ENCODE measurements around the gene MORF4L1.
"Not testable (repeated sequence)": the region's sequence is repeated elsewhere in the genome, so short reads cannot be mapped to it uniquely, and the experiment has no call there.

Gene MORF4L1

DNA sequence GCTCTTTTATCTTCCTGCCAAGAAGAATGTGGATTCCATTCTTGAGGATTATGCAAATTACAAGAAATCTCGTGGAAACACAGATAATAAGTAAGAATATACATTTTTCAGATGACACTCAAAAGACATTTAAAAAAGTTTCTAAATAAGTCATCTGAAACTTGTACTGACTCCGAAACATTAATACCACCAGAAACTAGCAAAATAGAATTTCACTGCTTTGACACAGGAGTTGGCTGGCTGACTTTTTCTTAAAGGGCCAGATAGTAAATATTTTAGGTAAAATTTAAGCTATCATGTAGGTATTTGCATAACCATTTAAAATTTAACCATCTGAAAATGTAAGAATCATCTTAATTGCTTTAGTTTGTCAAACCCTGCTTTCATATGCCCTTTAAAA is 20.8 kb downstream of the MORF4L1 start:
- no peak overlapping the region for H3K4me2 ChIP-seq (ENCODE audit: low read length)
- peaks cover 96% of the 10 kb centered on the region for H3K36me3 ChIP-seq (ENCODE audit: control insufficient read depth, low read length)
- no peaks in the 10 kb centered on the region for H3K9me2 ChIP-seq (replicated peaks; ENCODE audit: control insufficient read depth, low read length)
- TF ChIP-seq, protein P1, sequence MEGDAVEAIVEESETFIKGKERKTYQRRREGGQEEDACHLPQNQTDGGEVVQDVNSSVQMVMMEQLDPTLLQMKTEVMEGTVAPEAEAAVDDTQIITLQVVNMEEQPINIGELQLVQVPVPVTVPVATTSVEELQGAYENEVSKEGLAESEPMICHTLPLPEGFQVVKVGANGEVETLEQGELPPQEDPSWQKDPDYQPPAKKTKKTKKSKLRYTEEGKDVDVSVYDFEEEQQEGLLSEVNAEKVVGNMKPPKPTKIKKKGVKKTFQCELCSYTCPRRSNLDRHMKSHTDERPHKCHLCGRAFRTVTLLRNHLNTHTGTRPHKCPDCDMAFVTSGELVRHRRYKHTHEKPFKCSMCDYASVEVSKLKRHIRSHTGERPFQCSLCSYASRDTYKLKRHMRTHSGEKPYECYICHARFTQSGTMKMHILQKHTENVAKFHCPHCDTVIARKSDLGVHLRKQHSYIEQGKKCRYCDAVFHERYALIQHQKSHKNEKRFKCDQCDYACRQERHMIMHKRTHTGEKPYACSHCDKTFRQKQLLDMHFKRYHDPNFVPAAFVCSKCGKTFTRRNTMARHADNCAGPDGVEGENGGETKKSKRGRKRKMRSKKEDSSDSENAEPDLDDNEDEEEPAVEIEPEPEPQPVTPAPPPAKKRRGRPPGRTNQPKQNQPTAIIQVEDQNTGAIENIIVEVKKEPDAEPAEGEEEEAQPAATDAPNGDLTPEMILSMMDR (IDR thresholded peaks at IDR 0.05; ENCODE audit: low read depth, low read length, poor library complexity, severe bottlenecking), result no peak
- no peak for TF ChIP-seq EZH2phosphoT487 (IDR thresholded peaks at IDR 0.05; ENCODE audit: borderline replicate concordance, low read length)
- no peak overlapping the region for H3K27ac ChIP-seq (ENCODE audit: low read depth, low read length)
- H3K4me3 ChIP-seq (ENCODE audit: low read length), result no peak overlapping the region
- no peaks in the 10 kb centered on the region for H3K4me1 ChIP-seq (ENCODE audit: control insufficient read depth, low read length)
- no peaks in the 10 kb centered on the region for H3K27me3 ChIP-seq (ENCODE audit: control insufficient read depth, low read length)
- H3F3A ChIP-seq (ENCODE audit: control insufficient read depth, insufficient read depth), result peaks cover 10% of the 10 kb centered on the region
- H3K79me2 ChIP-seq (ENCODE audit: control insufficient read depth, low read length), result peaks cover 30% of the 10 kb centered on the region
- no peaks in the 10 kb centered on the region for H3K9me3 ChIP-seq (ENCODE audit: control insufficient read depth, insufficient read depth, low read length)
- H4K20me1 ChIP-seq (ENCODE audit: control insufficient read depth, insufficient read depth, low read depth, low read length), result peaks cover 5% of the 10 kb centered on the region; the same call in 1 of the 2 replicates

DNA sequence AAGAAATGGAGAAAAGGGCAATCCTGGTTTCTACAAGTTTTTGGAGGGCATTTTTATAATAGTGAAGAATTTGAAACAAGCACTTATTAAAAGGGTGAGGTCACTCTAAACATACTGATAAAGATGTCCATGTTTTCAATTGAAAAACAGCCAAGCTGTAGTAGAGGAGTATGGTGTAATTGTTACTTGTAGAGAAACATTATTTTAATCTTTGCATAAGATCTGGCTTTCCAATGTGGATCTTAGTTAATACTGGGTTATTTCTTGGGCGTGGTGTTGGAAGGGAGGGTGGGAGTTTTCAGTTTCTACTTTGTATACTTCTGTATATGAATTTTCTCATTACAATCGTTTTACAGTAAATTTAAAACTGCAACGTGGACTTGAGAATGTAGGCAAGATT is 22.8 kb downstream of the MORF4L1 start:
- H3K27ac ChIP-seq (ENCODE audit: low read depth, low read length), result no peak overlapping the region
- H3F3A ChIP-seq (ENCODE audit: control insufficient read depth, insufficient read depth), result peaks cover 10% of the 10 kb centered on the region
- no peak overlapping the region for H3K4me3 ChIP-seq (ENCODE audit: low read length)
- H3K79me2 ChIP-seq (ENCODE audit: control insufficient read depth, low read length), result peaks cover 21% of the 10 kb centered on the region
- H3K4me1 ChIP-seq (ENCODE audit: control insufficient read depth, low read length), result no peaks in the 10 kb centered on the region
- H3K36me3 ChIP-seq (ENCODE audit: control insufficient read depth, low read length), result peaks cover 96% of the 10 kb centered on the region
- TF ChIP-seq, protein P1 (IDR thresholded peaks at IDR 0.05; ENCODE audit: low read depth, low read length, poor library complexity, severe bottlenecking), result no peak
- no peak for TF ChIP-seq EZH2phosphoT487 (IDR thresholded peaks at IDR 0.05; ENCODE audit: borderline replicate concordance, low read length)
- H3K9me3 ChIP-seq (ENCODE audit: control insufficient read depth, insufficient read depth, low read length), result no peaks in the 10 kb centered on the region
- no peaks in the 10 kb centered on the region for H3K27me3 ChIP-seq (ENCODE audit: control insufficient read depth, low read length)
- no peaks in the 10 kb centered on the region for H4K20me1 ChIP-seq (ENCODE audit: control insufficient read depth, insufficient read depth, low read depth, low read length)
- H3K4me2 ChIP-seq (ENCODE audit: low read length), result no peak overlapping the region
- no peaks in the 10 kb centered on the region for H3K9me2 ChIP-seq (replicated peaks; ENCODE audit: control insufficient read depth, low read length)

DNA sequence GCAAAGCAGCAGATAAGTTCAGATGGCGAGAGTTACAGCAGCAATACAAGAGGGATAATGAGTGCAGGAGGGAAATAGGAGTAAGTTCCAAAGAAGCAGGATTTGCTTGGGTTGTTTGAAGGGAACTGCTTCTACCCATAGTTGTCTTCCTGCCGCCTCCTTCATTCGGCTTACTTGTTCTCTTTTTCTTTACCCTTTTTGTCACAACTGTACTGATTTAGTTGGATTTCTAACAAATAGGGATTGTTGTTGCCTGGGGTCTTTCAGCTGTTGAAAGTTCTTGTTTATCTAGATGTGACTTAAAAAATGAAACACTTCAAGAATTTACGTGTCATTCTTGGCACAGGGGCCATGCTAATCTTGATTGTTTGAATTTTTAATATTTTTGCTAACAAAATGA is 25.9 kb downstream of the MORF4L1 start:
- H3K4me3 ChIP-seq (ENCODE audit: low read length), result no peak overlapping the region
- TF ChIP-seq, protein P1 (IDR thresholded peaks at IDR 0.05; ENCODE audit: low read depth, low read length, poor library complexity, severe bottlenecking), result no peak
- TF ChIP-seq EZH2phosphoT487 (IDR thresholded peaks at IDR 0.05; ENCODE audit: borderline replicate concordance, low read length), result no peak
- H3K9me3 ChIP-seq (ENCODE audit: control insufficient read depth, insufficient read depth, low read length), result no peaks in the 10 kb centered on the region
- no peaks in the 10 kb centered on the region for H3K9me2 ChIP-seq (replicated peaks; ENCODE audit: control insufficient read depth, low read length)
- H3K36me3 ChIP-seq (ENCODE audit: control insufficient read depth, low read length), result peaks cover 96% of the 10 kb centered on the region
- H3K27me3 ChIP-seq (ENCODE audit: control insufficient read depth, low read length), result no peaks in the 10 kb centered on the region
- H4K20me1 ChIP-seq (ENCODE audit: control insufficient read depth, insufficient read depth, low read depth, low read length), result no peaks in the 10 kb centered on the region
- H3K4me2 ChIP-seq (ENCODE audit: low read length), result no peak overlapping the region
- no peak overlapping the region for H3K27ac ChIP-seq (ENCODE audit: low read depth, low read length)
- H3K4me1 ChIP-seq (ENCODE audit: control insufficient read depth, low read length), result no peaks in the 10 kb centered on the region
- H3F3A ChIP-seq (ENCODE audit: control insufficient read depth, insufficient read depth), result peaks cover 16% of the 10 kb centered on the region
- peaks cover 21% of the 10 kb centered on the region for H3K79me2 ChIP-seq (ENCODE audit: control insufficient read depth, low read length)

DNA sequence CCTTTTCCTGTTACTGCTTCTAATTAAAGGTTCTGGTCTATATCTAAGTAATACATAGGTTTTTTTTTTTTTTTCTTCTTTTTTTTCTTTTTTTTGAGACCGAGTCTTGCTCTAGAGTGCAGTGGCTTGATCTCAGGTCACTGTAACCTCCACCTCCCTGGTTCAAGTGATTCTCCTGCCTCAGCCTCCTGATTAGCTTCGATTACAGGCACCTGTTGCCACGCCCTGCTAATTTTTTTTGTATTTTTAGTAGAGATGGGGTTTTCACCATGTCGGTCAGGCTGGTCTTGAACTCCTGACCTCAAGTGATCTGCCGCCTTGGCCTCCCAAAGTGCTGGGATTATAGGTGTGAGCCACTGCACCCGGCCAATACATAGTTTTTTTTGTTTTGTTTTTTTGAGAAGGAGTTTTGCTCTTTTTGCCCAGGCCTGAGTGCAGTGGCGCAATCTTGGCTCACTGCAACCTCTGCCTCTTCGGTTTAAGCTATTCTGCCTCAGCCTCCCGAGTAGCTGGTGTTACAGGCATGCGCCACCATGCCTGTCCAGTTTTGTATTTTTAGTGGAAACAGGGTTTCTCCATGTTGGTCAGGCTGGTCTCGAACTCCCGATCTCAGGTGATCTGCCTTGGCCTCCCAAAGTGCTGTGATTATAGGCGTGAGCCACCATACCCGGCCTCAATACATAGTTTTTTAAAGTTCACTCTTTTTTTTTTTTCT is 28.3 kb downstream of the MORF4L1 start:
- not testable (repeated sequence) for H3K27me3 ChIP-seq (ENCODE audit: control insufficient read depth, low read length); H3K4me1 ChIP-seq (ENCODE audit: control insufficient read depth, low read length); H3K4me2 ChIP-seq (ENCODE audit: low read length); H3K9me2 ChIP-seq (replicated peaks; ENCODE audit: control insufficient read depth, low read length); H3K27ac ChIP-seq (ENCODE audit: low read depth, low read length); H3K4me3 ChIP-seq (ENCODE audit: low read length); H4K20me1 ChIP-seq (ENCODE audit: control insufficient read depth, insufficient read depth, low read depth, low read length); H3K79me2 ChIP-seq (ENCODE audit: control insufficient read depth, low read length); H3K9me3 ChIP-seq (ENCODE audit: control insufficient read depth, insufficient read depth, low read length)
- Histone ChIP-seq H3F3A (ENCODE audit: control insufficient read depth, insufficient read depth) (peaks cover 18% of the 10 kb centered on the region), H3K36me3 (ENCODE audit: control insufficient read depth, low read length) (peaks cover 89% of the 10 kb centered on the region)

DNA sequence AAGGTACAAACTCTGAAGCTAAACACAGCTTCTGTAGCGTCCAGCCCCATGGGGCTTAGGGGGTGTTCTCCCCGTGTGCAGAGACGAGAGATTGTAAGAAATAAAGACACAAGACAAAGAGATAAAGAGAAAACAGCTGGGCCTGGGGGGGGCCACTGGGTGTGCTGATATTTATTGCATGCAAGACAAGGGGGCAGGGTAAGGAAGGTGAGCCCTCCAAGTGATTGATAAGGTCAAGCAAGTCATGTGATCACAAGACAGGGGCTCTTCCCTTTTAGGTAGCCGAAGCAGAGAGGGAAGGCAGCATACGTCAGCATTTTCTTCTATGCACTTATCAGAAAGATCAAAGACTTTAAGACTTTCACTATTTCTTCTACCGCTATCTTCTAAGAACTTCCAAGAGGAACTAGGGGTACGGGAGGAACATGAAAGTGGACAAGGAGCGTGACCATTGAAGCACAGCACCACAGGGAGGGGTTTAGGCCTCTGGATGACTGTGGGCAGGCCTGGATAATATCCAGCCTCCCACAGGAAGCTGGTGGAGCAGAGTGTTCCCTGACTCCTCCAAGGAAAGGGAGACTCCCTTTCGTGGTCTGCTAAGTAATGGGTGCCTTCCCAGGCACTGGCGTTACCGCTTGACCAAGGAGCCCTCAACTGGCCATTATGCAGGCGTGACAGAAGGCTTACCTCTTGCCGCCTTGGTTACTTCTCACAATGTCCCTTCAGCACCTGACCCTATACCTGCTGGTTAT is 29.8 kb downstream of the MORF4L1 start:
- H4K20me1 ChIP-seq (ENCODE audit: control insufficient read depth, insufficient read depth, low read depth, low read length); H3K9me2 ChIP-seq (replicated peaks; ENCODE audit: control insufficient read depth, low read length); H3K4me1 ChIP-seq (ENCODE audit: control insufficient read depth, low read length); H3K9me3 ChIP-seq (ENCODE audit: control insufficient read depth, insufficient read depth, low read length); H3K27me3 ChIP-seq (ENCODE audit: control insufficient read depth, low read length); H3K4me2 ChIP-seq (ENCODE audit: low read length); H3K4me3 ChIP-seq (ENCODE audit: low read length); H3K27ac ChIP-seq (ENCODE audit: low read depth, low read length); H3K79me2 ChIP-seq (ENCODE audit: control insufficient read depth, low read length): not testable (repeated sequence)
- Histone ChIP-seq H3F3A (ENCODE audit: control insufficient read depth, insufficient read depth) (peaks cover 28% of the 10 kb centered on the region), H3K36me3 (ENCODE audit: control insufficient read depth, low read length) (peaks cover 88% of the 10 kb centered on the region)
